Kidney glomerular epithelial cell (primary cell): ENCODE measurements around the gene IRAK1.

ENCODE experiments used
- DNase-seq: peaks from one replicate; lab custom pipeline; 2025; lab: John Stamatoyannopoulos, UW

IRAK1 gene

DNA sequence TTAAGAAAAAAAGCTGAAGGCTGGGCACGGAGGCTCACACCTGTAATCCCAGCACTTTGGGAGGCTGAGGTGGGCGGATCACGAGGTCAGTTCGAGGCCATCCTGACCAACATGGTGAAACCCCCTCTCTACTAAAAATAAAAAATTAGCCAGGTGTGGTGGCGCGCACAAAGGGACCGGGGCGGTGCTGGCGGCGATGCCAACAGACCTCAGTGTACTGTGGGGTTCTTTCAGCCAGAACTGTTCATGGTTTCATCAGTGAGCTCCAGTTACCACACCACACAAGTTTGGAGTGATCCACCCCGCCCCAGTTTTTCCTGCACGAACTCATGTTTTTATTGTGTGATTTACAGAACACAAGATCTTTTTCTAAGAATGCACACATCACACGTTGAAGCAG lies 21.2 kb upstream of the IRAK1 start:
- no peak for DNase-seq

DNA sequence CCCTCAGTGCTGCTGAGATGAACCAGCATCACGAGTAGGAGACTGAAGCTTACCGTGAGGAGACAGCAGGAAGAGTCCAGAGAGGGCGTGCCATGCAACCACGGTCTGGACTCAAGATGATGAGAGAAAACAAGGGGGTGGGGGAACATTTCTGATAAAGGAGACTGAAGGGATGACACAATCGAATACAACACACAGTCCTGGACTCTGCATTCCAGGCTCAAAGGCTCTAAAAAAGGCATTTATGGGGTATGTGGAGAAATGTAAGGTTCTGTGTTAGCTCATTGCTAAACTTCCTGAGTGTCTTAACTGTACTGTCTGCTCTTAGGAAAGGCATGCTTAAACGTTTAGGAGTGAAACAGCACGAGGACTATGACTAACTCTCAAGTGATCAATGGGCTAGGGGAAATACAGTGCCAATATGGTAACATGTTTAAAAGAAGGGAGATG lies 20.6 kb upstream of the IRAK1 start:
- no peak for DNase-seq

DNA sequence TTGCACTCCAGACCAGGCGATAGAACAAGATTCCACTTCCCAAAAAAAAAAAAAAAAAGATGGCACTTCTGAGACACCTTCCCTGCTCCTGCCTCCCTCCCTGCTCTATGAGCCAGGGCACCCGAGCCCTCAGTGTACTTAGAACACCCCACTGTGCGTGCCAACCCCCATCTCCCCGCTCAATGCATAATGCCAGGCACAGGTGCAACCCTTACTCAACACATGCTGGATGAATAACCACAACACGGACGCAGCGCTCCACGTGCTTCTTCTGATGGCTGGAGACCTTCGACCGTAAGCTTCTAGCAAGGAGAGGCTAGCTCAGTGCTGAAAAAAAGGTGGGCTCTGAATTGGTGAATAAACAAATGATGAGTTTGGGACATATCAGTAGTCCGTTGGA lies 19.9 kb upstream of the IRAK1 start:
- DNase-seq: no peak

DNA sequence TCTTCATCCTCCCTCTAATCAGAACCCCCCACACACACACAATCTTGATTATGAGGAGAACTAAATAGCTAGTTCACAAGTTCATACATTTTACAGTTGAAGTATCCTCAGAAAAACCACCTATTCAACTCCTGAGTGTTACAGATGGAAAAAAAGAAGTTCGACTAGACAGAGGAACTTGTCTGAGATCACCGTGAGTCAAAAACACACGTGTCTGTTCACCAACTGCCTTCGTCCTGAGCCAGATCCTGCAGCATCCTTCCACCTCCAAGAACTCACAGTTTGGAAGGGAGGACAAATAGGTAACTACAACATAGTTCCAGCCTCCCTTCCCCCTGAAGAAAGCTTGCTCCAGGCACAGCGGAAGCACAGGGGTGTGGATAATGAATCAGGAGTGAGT lies 19.0 kb upstream of the IRAK1 start:
- no peak for DNase-seq

- DNase-seq: no peak
These were observed 18.1 kb upstream of the IRAK1 start for GRCh38 chrX:154037754-154038153.

DNA sequence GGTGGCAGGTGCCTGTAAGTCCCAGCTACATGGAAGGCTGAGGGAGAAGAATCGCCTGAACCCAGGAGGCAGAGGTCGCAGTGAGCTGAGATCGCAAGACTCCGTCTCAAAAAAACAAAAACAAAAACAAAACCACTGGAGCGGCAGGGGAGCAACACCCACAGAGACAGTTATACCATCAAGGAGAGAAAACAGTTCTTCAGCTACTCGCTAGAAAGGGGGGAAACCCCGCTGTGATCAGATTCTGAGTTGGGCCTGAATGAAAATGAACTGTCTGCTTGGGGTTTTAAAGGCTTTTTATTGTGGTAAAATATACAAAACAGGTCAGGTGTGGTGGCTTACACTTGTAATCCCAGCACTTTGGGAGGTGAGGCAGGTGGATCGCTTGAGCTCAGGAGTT lies 16.8 kb upstream of the IRAK1 start:
- no peak for DNase-seq

- DNase-seq: no peak
These were observed 14.1 kb upstream of the IRAK1 start for GRCh38 chrX:154033848-154034247.

DNA sequence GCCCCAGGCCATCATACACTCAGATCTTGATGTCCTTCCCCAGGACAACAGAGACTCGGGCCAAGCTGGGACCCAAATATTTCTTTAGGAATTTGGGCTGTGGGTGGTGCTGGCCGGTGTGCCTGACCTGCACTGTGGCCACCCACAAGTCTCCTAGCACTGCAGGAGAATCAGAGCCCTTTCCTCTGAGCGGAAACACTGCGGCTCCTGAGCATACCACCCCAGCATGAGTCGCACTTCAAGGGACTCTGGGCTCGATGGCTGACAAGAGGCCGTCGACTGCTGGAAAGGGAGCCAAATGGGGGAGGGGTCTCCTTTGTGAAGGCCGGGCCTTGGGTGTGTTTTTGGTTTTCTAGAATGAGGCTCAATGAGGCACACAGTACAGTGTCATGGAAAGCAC lies 13.0 kb upstream of the IRAK1 start:
- no peak for DNase-seq

DNA sequence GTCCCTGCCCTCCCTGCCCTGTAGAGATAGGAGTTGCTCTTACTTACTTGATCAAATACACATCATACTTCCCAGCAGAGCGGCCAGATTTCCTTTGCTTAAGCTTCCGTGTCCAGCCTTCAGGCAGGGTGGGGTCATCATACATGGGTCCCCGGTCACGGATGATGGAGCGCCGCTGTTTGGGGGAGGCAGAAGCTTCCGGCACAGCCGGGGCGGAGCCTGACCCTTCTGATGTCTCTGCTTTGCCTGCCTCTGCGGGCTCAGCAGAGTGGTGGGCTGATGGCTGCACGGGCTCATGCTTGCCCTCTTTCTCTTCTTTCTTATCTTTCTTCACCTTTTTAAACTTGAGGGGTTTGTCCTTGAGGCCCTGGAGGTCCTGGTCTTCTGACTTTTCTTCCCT lies 12.5 kb upstream of the IRAK1 start:
- peak; percentile 29 for DNase-seq

DNA sequence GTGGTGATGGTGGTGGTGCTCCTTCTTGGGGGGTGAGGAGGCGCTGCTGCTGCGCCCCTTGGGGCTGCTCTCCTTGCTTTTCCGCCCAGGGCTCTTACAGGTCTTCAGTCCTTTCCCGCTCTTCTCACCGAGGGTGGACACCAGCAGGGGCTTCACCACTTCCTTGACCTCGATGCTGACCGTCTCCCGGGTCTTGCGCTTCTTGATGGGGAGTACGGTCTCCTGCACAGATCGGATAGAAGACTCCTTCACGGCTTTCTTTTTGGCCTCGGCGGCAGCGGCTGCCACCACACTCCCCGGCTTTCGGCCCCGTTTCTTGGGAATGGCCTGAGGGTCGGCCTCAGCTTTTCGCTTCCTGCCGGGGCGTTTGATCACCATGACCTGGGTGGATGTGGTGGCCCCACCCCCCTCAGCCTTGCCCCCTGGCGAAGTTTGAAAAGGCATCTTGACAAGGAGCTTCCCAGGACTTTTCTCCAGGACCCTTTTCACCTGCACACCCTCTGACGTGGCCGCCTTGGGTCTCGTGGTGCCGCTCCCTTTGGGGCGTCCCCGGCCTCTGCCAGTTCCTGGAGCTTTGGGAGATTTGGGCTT lies 11.1 kb upstream of the IRAK1 start:
- DNase-seq: no peak

DNA sequence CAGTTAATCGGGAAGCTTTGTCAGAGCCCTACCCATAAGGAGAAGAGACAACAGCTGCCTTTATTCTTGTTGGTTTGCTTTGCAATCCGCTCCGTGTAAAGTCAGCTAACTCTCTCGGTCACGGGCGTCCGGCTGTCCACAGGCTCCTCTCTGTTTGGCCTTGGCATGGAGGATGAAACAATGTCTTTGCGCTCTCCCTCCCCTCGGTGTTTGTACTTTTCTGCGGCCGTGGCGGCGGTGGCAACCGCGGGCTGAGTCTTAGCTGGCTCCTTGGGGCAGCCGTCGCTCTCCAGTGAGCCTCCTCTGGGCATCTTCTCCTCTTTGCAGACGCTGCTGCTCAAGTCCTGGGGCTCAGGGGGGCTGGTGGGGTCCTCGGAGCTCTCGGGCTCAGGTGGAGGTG lies 10.6 kb upstream of the IRAK1 start:
- DNase-seq: no peak

DNA sequence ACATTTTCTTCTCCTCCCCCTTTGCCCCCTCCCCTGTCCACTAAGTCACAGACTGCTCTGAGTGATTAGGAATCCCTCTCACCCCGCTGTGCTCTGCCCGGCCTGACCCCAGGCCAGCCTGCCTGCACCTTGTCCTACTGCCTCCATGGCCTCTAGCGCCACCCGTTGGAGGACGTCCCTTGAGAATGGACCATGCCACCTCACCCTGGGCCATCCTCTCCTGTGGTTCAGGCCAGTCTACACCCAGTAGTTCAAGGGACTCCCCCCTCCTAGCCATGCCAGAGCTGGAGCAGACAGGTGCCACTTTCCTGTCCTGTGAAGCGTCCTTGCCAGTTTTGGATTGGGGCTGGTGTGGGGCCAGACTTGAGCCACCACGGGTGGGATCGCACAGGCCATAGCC lies 9.7 kb upstream of the IRAK1 start:
- no peak for DNase-seq

DNA sequence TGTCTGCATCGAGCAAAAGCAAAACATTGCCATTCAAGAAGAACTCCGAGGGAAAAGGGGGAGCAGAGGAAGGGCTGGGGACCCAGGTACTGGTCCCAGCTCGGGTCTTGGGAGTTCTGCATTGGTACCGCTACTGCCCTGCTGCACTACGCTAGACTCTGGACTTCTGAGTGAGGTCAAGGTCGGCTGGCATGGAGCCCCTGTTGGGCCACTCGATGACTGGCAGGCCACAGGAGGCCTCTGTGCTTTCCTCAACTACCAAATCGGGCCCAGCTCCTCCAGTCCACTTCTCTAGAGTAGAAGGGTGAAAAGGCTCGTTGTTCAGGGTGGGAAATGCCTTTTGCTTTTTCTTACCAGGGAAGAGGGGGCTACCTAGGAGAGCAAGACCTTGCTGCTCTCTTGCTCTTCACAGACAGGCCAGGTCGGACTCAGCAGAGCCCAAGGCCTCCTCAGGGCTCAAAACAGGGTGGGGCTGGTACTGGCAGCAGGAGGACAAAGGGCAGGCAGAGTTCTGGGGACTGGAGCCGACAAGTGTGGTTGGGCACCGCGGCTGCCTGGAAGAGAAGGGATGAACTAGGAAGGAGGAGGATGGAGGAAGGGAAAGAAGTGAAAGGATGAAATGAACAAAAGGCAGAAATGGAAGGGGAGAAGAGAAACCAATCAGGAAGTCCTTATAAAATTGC lies 8.9 kb upstream of the IRAK1 start:
- no peak for DNase-seq

- DNase-seq: no peak
These were observed 8.3 kb upstream of the IRAK1 start for GRCh38 chrX:154027986-154028385.

DNA sequence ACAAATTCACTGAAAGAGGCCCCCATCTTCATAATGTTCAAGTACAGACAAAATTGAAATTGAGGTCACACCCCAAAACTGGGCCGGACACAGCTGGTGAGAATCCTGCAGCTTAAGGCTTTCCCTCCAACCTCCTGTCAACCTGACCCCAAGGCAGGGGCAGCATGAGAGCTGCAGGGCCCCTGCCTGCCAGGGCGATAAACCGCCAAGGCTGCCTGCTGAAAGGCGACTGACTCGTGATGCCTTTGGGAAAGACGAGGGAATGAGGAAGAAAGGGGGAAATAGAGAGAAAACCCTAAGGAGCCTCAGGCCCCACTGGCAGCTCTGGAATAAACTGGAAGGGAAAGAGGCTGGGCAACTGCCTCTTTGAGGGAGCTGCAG lies 7.3 kb upstream of the IRAK1 start:
- DNase-seq: no peak

GRCh38 chrX:154026136-154027021 lies 6.7 kb upstream of the IRAK1 start:
- no peak for DNase-seq

DNA sequence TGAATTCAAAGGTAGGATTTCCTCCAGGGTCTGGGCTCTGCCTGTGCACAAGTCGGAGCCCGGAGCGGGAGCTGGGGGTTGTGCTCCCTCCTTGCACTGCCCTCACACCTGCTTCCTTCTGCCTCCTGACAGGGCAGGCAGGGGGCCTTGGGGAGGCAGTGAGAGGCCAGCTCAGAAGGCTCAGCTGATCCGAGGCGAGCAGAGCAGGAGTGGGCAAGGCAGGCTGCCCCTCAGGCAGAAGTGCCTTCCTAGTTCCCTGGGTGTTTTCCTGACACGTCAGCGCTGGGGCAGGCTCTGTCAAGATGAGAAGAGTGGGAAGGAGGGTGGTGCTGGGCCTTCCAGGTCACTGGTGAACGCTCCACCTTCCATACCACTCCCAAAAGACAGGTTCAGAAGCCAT lies 5.5 kb upstream of the IRAK1 start:
- DNase-seq: no peak

DNA sequence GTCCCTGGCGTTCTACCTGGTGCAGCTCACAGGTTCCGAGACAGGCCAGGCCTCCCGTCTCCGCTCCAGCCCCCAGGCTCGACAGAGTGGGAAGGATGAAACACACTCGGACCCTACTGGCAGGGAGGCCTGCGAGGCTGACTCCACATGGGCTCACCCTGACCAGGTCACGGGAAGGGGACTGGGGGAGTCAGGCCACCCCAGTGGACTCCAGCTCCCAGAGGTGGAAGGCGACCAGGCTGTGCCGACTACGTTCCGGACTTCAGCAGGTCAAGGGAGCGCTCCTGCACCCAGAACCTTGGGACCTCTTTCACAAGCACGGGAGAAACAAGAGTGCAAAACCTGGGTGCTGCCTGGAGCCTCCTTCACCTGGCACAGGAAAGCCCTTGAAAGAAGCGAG lies 4.6 kb upstream of the IRAK1 start:
- DNase-seq: no peak

GRCh38 chrX:154023276-154024000 lies 3.7 kb upstream of the IRAK1 start:
- DNase-seq: no peak

- no peak for DNase-seq
These were observed 2.4 kb upstream of the IRAK1 start for GRCh38 chrX:154022108-154022507.

GRCh38 chrX:154021131-154021611 lies 1.5 kb upstream of the IRAK1 start:
- no peak for DNase-seq

DNA sequence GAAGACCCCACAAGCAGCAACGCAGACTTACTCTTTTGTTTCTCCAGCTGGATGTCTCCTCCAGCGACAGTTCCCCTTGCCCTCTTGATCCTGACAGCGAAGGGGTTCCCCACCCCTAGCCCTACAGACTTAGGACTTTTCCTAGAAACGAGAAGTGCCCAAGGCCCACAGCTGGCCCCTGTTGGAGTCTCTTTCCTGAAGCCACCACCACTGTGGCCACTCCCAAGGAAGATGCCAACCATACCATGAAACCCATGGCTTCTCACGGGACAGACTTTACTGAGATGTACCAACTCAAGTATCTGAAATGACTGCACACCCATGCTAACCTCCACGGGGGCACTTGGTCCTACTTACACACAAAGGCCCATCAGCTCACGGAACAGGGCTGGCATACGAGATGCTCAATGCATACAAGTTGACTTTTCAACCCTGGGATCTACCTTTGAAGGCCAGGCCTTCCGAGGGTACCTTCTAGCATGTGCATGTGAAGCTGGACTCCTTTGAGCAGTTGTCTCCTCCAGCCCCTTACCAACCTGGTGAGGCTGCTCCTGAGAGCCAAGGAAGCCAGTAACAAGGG lies 924 bp upstream of the IRAK1 start:
- no peak for DNase-seq
